ENCODE results near the gene DNAH11. TPM values are rescaled to one million over a fixed set of nuclear protein-coding genes. Genes with fewer than 3 reads are reported as not detected.

Gene DNAH11
- total RNA-seq, 2 donors from 2014 or later: 0.70 TPM; not detected in 1

DNA sequence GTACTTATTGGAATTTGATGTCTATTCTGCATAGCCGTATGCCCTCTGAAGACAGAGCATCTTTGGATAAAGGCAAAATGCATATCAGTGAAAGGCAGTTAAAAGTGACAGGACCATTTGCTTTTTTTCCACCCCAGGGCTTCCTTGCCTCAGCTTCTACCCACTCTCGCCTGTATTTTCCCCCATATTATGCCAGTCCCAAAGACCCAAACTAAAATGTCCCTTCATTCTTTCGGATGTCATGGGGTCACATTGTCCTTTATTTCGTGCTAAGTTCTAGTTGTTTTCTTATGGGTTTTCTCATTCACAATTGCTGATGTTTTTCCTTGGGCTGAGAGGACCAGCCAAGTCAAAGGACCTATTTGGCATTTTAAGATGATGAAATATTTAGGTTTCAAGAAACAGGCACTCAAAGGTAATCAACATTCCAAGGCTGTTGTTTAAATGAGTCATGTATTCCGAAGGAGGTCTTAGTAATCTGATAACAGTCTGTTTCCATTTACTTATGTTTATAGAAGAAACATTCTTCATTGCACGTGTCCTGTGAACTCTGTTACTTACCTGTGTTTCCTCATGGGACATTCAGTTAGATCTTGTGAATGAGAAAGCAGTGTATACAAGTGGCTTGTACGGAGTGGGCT, 74.1 kb downstream of the DNAH11 start:
- no peak for DNase-seq
- Mint-ChIP-seq H3K4me3 (no peak overlapping the region), H3K27ac (no peak overlapping the region), H3K4me1 (ENCODE audit: low read depth) (no peaks in the 10 kb centered on the region), H3K27me3 (ENCODE audit: low read depth) (no peaks in the 10 kb centered on the region), H3K36me3 (ENCODE audit: insufficient read depth in 2 of 2) (no peaks in the 10 kb centered on the region), H3K9me3 (no peaks in the 10 kb centered on the region)
- no peak for ATAC-seq (replicated peaks in 1 of 2)

DNA sequence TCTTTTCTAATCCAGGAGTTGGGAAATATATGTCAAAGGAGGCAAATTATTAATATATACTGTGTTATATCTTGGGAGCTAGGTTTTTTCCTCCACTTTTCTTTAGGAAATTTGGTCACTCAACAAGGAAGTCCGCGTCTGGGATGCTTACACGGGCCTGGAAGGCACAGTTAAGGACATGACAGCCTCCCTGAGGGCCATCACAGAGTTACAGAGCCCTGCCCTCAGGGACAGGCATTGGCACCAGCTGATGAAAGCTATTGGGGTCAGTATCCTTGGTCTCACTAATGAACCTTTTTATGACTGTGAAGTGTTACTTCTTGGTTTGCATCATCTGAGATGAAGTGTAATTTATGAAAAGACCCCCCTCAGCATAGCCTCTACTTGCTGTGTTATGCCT, 74.7 kb downstream of the DNAH11 start:
- no peaks in the 10 kb centered on the region for H3K9me3 Mint-ChIP-seq
- no peak for DNase-seq
- no peak overlapping the region for H3K4me3 Mint-ChIP-seq
- no peaks in the 10 kb centered on the region for H3K27me3 Mint-ChIP-seq (ENCODE audit: low read depth)
- no peaks in the 10 kb centered on the region for H3K4me1 Mint-ChIP-seq (ENCODE audit: low read depth)
- ATAC-seq (replicated peaks in 1 of 2): no peak
- no peak overlapping the region for H3K27ac Mint-ChIP-seq
- H3K36me3 Mint-ChIP-seq (ENCODE audit: insufficient read depth in 2 of 2): no peaks in the 10 kb centered on the region

DNA sequence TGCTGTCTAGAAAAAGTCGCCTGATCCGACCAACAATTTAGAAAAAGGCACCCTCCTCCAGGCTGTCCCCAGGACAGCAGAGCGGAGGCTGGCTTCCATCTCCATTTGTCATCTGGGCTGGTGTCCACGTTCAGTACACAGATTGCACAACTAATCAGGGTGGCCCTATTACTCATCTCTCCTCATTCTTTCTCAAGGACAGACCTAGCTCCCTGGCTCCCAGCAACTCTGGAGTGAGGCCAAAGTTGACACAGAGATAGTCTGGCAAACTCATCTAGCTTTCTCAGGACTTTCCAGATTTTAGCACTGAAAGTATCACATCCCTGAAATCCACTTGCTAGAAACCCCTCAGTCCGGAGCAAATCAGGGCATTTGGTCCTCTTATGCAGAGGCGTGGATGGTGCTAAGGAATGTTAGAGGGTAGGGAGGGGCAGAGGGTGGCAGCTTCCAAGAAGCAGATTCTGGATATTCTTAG, 75.1 kb downstream of the DNAH11 start:
- H3K4me3 Mint-ChIP-seq: no peak overlapping the region
- H3K4me1 Mint-ChIP-seq (ENCODE audit: low read depth): no peaks in the 10 kb centered on the region
- no peaks in the 10 kb centered on the region for H3K36me3 Mint-ChIP-seq (ENCODE audit: insufficient read depth in 2 of 2)
- no peaks in the 10 kb centered on the region for H3K27me3 Mint-ChIP-seq (ENCODE audit: low read depth)
- H3K9me3 Mint-ChIP-seq: no peaks in the 10 kb centered on the region
- no peak for ATAC-seq (replicated peaks in 1 of 2)
- no peak overlapping the region for H3K27ac Mint-ChIP-seq
- no peak for DNase-seq

DNA sequence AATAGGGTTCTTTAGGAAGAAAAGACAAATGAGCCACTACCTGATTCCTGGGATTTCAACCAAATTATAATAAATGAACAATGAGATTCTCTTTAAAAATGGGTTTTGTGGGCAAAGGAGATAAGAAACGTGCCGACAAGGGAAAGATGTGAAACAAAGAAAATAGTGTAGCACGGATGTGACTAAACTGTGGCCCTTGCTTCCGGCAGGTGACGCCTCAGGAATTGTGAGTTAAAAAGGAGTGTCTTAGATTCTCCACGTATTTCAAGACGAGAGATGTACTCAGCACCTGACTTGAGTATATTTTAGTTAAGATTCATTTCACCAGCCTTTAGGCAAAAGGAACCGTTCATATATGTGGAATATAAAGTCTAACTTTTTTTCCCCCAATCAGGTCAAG, 75.9 kb downstream of the DNAH11 start:
- Mint-ChIP-seq H3K27me3 (ENCODE audit: low read depth) (no peaks in the 10 kb centered on the region), H3K27ac (no peak overlapping the region), H3K4me1 (ENCODE audit: low read depth) (no peaks in the 10 kb centered on the region), H3K4me3 (no peak overlapping the region), H3K36me3 (ENCODE audit: insufficient read depth in 2 of 2) (no peaks in the 10 kb centered on the region), H3K9me3 (no peaks in the 10 kb centered on the region)
- DNase-seq (no peak), ATAC-seq (replicated peaks in 1 of 2) (no peak)

DNA sequence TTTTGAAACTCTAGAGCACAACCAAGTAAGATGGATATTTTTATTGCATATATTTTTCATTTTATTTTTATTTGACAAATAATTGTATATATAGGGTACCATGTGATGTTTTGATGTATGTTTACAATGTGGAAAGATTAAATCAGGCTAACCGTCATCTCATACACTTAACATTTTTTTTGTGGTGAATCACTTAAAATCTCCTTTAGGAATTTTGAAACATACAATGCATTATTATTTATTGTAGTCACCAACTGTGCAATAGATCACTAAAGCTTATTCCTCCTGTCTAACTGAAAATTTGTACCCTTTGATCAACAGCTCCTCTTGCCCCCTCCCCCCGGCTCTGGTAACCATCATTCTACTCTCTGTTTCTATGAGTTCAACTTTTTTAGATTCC, 77.2 kb downstream of the DNAH11 start:
- ATAC-seq (replicated peaks in 1 of 2) (no peak), DNase-seq (no peak)
- no peak overlapping the region for H3K27ac Mint-ChIP-seq
- H3K4me3 Mint-ChIP-seq: no peak overlapping the region
- H3K36me3 Mint-ChIP-seq (ENCODE audit: insufficient read depth in 2 of 2): no peaks in the 10 kb centered on the region
- H3K9me3 Mint-ChIP-seq: no peaks in the 10 kb centered on the region
- H3K27me3 Mint-ChIP-seq (ENCODE audit: low read depth): no peaks in the 10 kb centered on the region
- no peaks in the 10 kb centered on the region for H3K4me1 Mint-ChIP-seq (ENCODE audit: low read depth)

DNA sequence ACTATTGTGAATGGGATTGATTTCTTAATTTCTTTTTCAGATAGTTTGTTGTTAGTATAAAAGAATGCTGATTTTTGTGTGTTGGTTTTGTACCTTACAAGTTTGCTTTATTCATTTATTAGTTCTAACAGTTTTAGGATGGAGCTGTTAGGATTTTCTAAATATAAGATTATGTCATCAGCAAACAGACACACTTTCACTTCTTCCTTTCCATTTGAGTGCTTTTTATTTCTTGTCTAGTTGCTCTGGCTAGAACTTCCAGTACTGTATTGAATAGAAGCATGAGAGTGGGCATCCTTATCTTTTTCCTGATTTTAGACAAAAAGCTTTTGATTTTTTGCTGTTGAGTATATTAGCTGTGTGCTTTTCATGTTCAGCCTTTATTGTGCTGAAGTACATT, 81.5 kb downstream of the DNAH11 start:
- Mint-ChIP-seq H3K9me3 (peaks cover 0 to 3% of the 10 kb centered on the region in 2 donors), H3K27ac (no peak overlapping the region), H3K4me1 (ENCODE audit: low read depth) (peaks cover 5% of the 10 kb centered on the region), H3K27me3 (ENCODE audit: low read depth) (no peaks in the 10 kb centered on the region), H3K36me3 (ENCODE audit: insufficient read depth in 2 of 2) (no peaks in the 10 kb centered on the region), H3K4me3 (no peak overlapping the region)
- no peak for ATAC-seq (replicated peaks in 1 of 2)
- DNase-seq: no peak

DNA sequence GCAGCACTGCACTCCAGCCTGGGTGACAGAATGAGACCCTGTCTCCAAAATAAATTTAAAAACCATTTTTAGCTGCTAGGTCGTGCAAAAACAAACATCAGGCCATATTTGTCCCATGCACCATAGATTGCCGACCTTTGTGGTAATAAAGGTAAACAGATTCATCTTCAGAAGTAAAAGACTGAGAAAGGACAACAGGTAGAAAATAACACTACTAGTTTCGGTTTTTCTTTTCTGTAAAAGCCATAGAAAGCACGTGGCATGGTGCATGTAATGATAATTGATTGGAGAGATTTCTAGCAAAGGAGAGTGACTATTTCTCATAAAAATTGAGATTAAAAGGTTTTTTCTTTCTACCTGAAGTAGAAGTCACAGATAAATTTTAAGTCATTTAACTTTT, 93.9 kb downstream of the DNAH11 start:
- Mint-ChIP-seq H3K4me1 (ENCODE audit: low read depth) (no peaks in the 10 kb centered on the region), H3K27ac (no peak overlapping the region), H3K9me3 (no peaks in the 10 kb centered on the region), H3K36me3 (ENCODE audit: insufficient read depth in 2 of 2) (peaks cover 0 to 3% of the 10 kb centered on the region in 2 donors), H3K4me3 (no peak overlapping the region), H3K27me3 (ENCODE audit: low read depth) (peaks cover 5% of the 10 kb centered on the region)
- DNase-seq (no peak), ATAC-seq (replicated peaks in 1 of 2) (no peak)

DNA sequence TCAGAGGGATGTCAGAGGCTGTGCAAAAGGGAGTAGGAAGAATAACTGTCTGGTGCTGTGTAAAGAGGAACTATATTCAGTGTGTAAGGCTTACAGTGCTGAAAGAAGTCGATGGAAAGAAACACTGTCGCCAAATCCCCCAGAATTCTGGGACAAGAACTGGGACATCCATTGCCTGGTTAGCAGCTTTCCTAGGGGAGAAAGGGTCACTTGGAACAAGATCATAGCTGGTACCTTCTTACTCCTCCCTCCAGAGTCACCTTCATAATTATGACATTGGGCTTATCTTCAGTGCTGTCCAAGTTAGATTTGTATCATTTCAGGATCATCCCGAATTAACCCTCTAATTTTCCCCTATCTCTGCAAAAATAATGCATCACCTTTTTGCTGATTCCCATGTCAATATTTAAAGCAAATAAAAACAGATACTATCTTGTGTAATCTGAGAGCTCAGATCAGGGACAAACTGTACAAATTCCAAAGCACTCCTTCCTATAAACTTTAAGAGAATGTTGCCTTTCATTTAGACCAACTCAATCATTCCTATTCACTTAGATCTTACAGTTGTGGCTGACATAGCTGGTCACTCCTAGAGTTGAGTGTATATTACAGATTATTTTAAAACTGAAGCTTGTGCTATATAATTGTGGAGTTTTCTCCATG, 96.5 kb downstream of the DNAH11 start:
- no peaks in the 10 kb centered on the region for H3K9me3 Mint-ChIP-seq
- H3K4me3 Mint-ChIP-seq: no peak overlapping the region
- H3K4me1 Mint-ChIP-seq (ENCODE audit: low read depth): no peaks in the 10 kb centered on the region
- H3K36me3 Mint-ChIP-seq (ENCODE audit: insufficient read depth in 2 of 2): no peaks in the 10 kb centered on the region
- no peak overlapping the region for H3K27ac Mint-ChIP-seq
- H3K27me3 Mint-ChIP-seq (ENCODE audit: low read depth): peaks cover 19% of the 10 kb centered on the region
- ATAC-seq (replicated peaks in 1 of 2) (no peak), DNase-seq (no peak)

DNA sequence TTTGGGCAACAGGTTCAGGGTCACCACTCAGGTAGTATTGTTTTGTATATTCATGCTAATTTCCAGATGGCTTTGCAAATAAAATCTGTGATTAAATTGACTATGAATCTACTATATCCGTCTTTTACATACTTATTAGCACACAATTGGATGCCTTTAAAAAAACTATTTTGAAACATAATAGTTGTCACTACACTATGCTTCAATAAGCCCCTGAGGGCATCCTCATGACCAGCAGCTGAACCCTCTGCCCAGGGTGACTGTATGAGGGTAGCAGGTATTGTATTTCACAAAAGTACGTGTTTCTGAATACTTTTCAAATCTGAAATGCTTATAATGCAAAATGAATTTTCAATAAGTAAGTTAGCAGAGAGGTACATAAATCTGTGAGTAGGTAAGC, 97.3 kb downstream of the DNAH11 start:
- H3K27ac Mint-ChIP-seq: no peak overlapping the region
- H3K4me3 Mint-ChIP-seq: no peak overlapping the region
- H3K9me3 Mint-ChIP-seq: no peaks in the 10 kb centered on the region
- H3K4me1 Mint-ChIP-seq (ENCODE audit: low read depth): no peaks in the 10 kb centered on the region
- no peaks in the 10 kb centered on the region for H3K36me3 Mint-ChIP-seq (ENCODE audit: insufficient read depth in 2 of 2)
- no peak for ATAC-seq (replicated peaks in 1 of 2)
- peaks cover 19% of the 10 kb centered on the region for H3K27me3 Mint-ChIP-seq (ENCODE audit: low read depth)
- DNase-seq: no peak

DNA sequence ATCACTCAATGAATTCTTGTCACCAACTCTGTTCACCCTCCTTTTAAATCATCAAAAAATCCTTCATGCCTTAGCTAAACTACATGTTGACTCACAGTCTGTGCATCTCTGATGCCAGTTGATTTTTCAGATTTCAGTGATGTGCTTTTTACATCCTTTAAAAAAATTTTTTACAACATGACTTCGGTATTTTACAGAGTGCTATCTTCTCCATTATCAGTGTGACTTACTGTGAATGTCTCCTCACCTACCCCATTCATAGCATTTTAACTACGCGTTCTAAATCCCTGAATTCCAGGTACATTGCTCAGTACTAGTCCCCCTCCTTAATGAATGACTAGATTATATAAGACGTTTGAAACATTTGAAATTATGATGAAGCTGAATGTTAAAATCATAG, 98.7 kb downstream of the DNAH11 start:
- Mint-ChIP-seq H3K27me3 (ENCODE audit: low read depth) (peaks cover 19% of the 10 kb centered on the region), H3K9me3 (no peaks in the 10 kb centered on the region), H3K36me3 (ENCODE audit: insufficient read depth in 2 of 2) (no peaks in the 10 kb centered on the region), H3K27ac (no peak overlapping the region), H3K4me3 (no peak overlapping the region), H3K4me1 (ENCODE audit: low read depth) (no peaks in the 10 kb centered on the region)
- DNase-seq (no peak), ATAC-seq (replicated peaks in 1 of 2) (no peak)

DNA sequence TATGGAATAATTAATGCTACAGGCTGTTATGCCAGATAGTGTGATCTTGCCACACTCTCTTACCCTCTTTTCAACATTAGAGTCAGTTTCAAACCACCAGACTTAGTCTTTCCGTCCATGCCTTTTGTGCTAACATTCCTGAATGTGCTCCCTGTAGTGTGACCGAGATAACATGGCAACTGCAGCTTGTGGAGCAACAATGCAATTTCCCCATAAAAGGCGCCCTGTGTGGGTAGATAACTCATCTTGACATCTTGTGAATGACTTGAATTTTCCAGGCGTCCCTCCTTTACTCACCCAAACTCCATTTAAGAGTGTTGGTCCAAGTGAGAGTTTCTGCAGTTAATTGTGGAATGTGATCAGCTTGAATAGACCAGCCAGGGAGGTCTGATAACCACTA, 99.6 kb downstream of the DNAH11 start:
- H3K27me3 Mint-ChIP-seq (ENCODE audit: low read depth): peaks cover 19% of the 10 kb centered on the region
- no peaks in the 10 kb centered on the region for H3K4me1 Mint-ChIP-seq (ENCODE audit: low read depth)
- no peak for ATAC-seq (replicated peaks in 1 of 2)
- no peak overlapping the region for H3K27ac Mint-ChIP-seq
- H3K4me3 Mint-ChIP-seq: no peak overlapping the region
- no peak for DNase-seq
- peaks cover 2% of the 10 kb centered on the region in 2 donors for H3K36me3 Mint-ChIP-seq (ENCODE audit: insufficient read depth in 2 of 2)
- H3K9me3 Mint-ChIP-seq: peaks cover 3 to 4% of the 10 kb centered on the region in 2 donors

DNA sequence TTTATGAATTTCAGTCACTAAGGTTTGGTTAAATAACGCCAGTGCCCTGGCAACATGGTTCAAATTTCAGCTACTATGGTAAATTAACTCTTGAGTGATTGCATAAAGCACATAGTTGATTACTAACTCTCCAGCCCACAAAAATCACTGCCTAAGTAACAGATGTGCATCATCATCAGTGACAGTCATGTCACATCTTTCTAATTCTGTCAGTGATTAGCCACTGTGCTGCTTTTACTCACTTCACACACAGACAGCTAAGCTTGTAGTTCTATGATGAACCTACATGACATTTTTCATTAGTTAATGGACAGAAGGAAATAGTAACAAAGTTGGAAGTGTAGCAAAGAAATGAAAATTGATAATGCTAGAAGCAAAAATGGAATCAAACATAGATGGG, 108.9 kb downstream of the DNAH11 start:
- H3K27me3 Mint-ChIP-seq (ENCODE audit: low read depth): no peaks in the 10 kb centered on the region
- no peak for DNase-seq
- H3K36me3 Mint-ChIP-seq (ENCODE audit: insufficient read depth in 2 of 2): peaks cover 2% of the 10 kb centered on the region in 2 donors
- H3K9me3 Mint-ChIP-seq: peaks cover 4 to 5% of the 10 kb centered on the region in 2 donors
- no peak overlapping the region for H3K4me3 Mint-ChIP-seq
- no peaks in the 10 kb centered on the region for H3K4me1 Mint-ChIP-seq (ENCODE audit: low read depth)
- ATAC-seq (replicated peaks in 1 of 2): peak in 1 of 2 donors; percentile 39
- H3K27ac Mint-ChIP-seq: peak overlapping the region; percentile 1

DNA sequence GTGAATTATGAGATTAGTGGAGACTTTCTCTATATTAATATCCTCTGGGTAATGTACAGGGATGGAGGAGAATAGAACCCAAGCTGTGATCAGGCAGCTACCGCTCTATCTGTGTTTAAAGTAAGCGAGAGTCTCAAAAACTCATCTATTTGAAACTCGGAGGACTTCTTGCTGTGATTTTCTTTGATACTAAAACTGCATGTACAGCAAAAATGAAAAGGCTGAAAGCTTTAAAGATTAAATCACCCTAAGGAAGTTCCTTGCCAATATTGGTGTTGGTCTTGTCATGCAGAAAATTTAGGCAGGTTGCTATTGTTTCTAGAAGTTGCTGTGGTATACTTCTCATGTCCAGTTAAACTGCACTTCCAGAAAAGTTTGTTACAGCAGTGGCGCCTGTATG, 110.8 kb downstream of the DNAH11 start:
- Mint-ChIP-seq H3K9me3 (no peaks in the 10 kb centered on the region), H3K27ac (no peak overlapping the region), H3K4me3 (no peak overlapping the region), H3K36me3 (ENCODE audit: insufficient read depth in 2 of 2) (no peaks in the 10 kb centered on the region), H3K27me3 (ENCODE audit: low read depth) (no peaks in the 10 kb centered on the region), H3K4me1 (ENCODE audit: low read depth) (no peaks in the 10 kb centered on the region)
- ATAC-seq (replicated peaks in 1 of 2) (no peak), DNase-seq (no peak)

DNA sequence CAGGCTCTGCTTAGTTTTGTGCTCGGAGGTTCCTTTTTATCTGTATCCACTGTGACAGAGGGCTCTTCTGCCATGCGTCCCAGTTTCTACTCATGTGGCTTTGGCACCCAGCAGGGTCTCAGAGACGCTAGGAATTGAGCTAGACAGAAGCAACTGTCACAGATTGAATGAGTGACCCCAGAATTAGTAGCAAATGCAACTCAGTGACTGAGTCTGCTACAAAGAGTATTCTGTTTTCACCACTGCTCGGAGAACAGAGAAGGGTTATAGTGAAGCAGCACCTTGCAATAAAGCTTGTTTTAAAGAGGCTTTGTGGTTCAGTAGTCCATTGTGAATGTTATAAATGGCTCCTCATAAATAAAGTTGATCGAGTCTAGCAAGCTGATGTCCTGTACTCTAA, 113.2 kb downstream of the DNAH11 start:
- H3K36me3 Mint-ChIP-seq (ENCODE audit: insufficient read depth in 2 of 2): no peaks in the 10 kb centered on the region
- DNase-seq (no peak), ATAC-seq (replicated peaks in 1 of 2) (no peak)
- H3K9me3 Mint-ChIP-seq: peaks cover 1 to 2% of the 10 kb centered on the region in 2 donors
- no peaks in the 10 kb centered on the region for H3K4me1 Mint-ChIP-seq (ENCODE audit: low read depth)
- H3K4me3 Mint-ChIP-seq: no peak overlapping the region
- no peak overlapping the region for H3K27ac Mint-ChIP-seq
- no peaks in the 10 kb centered on the region for H3K27me3 Mint-ChIP-seq (ENCODE audit: low read depth)
